Muscle of leg (tissue), 11 donors: ENCODE measurements around the gene ADAM12. TPM values are rescaled to one million over a fixed set of nuclear protein-coding genes. Genes with fewer than 3 reads are reported as not detected.

Experiments used
- DNase-seq: peaks from one replicate; pipeline ENCODE4 v3.0.0; 2013
- H3K27ac ChIP-seq: one replicate; pipeline ENCODE4 v1.5.1; 2013; ENCODE audit warnings: mild to moderate bottlenecking, low read length, control low read depth
- H3K27me3 ChIP-seq: one replicate; pipeline ENCODE4 v1.6.1; 2013; ENCODE audit warnings: low read length; ENCODE audit not compliant: control insufficient read depth, insufficient read depth
- H3K36me3 ChIP-seq: one replicate; pipeline ENCODE4 v1.6.1; 2013; ENCODE audit warnings: low read length; ENCODE audit not compliant: control insufficient read depth, insufficient read depth
- H3K4me1 ChIP-seq: one replicate; pipeline ENCODE4 v1.6.1; 2013; ENCODE audit warnings: low read length; ENCODE audit not compliant: control insufficient read depth, insufficient read depth
- H3K4me3 ChIP-seq: one replicate; pipeline ENCODE4 v1.5.1; 2013; ENCODE audit warnings: low read length, control low read depth
- H3K9me3 ChIP-seq: replicated peaks from 2 replicates; pipeline ENCODE4 v1.6.1; 2013; ENCODE audit warnings: low read depth, low read length; ENCODE audit not compliant: control insufficient read depth
- WGBS: methylation state at CpG from one replicate; pipeline ENCODE4 v1.1.5; 2013; ENCODE audit warnings: missing lambda C conversion rate; ENCODE audit not compliant: insufficient coverage; 5-methylcytosine and 5-hydroxymethylcytosine counted together
- polyA plus RNA-seq, 8 donors: library from polyadenylated mRNA; unstranded; fragments of 120-200 nt; gene quantifications; one replicate each; pipeline versions ENCODE4 v1.2.1 to v1.2.3, GENCODE V29; 2013; ENCODE audit warnings: inconsistent platforms in 1 of 8, low replicate concordance in 1 of 8; ENCODE audit not compliant: insufficient read length in 8 of 8, insufficient read depth in 1 of 8
- total RNA-seq: library from RNA; stranded (reverse); fragments of 120-200 nt; gene quantifications from one replicate; pipeline ENCODE4 v1.2.4, GENCODE V29; 2013

The ADAM12 gene
- total and polyA plus RNA-seq, 9 donors, result 11.7 to 39.6 (median 21.0) TPM

DNA sequence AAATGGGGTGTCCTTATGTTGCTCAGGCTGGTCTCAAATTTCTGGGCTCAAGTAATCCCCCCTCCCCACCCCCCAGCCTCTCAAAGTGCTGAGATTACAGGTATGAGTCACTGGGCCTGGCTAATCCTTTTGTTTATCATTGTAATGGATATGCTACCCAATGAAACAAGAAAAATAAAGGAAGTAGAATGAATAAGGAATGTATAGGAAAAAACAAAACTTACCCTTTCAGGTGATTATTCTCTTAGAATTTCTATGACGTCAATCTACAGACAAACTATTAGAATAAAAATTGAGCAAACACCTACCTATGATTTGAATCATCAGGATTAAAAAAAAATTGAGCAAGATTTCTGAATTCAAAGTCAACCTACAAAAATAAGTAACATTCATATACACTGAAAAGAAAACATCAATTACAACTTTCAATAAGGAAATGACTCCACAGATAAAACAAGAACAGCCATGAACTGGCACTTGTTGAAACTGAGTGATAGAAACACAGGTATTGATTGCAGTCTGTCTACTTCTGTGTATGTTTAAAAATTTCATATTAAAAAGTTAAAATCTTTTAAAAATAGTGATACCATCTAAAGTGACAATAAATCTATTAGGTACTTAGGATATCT lies 12.2 kb downstream of the ADAM12 start:
- Histone ChIP-seq H3K36me3 (no peaks in the 10 kb centered on the region), H3K4me3 (no peak overlapping the region), H3K4me1 (peaks cover 27% of the 10 kb centered on the region), H3K9me3 (no peaks in the 10 kb centered on the region), H3K27me3 (no peaks in the 10 kb centered on the region), H3K27ac (no peak overlapping the region)
- no CpG with 5 or more reads among the region's 1 CpG for WGBS
- DNase-seq, result no peak

DNA sequence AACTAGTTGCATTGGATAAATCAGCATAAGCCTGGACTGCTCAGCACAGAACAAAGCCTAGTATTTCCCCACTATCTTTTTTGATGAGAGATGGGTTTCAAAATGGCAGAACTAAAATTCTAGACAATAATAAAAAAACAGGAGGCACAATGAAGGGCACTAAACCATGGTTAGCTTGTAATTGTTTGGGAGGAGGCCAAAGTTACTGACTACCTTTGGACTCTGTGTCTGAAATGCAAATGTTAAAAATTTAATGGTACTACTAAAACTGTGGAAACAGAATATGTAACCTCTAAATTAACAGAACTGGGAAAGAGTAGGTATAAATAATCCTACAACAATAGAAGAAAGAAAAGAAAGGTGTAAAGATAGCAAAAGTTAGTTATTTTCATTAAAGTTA lies 13.0 kb downstream of the ADAM12 start:
- H3K36me3 ChIP-seq, result no peaks in the 10 kb centered on the region
- DNase-seq, result no peak
- peaks cover 26% of the 10 kb centered on the region for H3K4me1 ChIP-seq
- H3K27ac ChIP-seq, result no peak overlapping the region
- no peaks in the 10 kb centered on the region for H3K9me3 ChIP-seq
- no peak overlapping the region for H3K4me3 ChIP-seq
- no peaks in the 10 kb centered on the region for H3K27me3 ChIP-seq

DNA sequence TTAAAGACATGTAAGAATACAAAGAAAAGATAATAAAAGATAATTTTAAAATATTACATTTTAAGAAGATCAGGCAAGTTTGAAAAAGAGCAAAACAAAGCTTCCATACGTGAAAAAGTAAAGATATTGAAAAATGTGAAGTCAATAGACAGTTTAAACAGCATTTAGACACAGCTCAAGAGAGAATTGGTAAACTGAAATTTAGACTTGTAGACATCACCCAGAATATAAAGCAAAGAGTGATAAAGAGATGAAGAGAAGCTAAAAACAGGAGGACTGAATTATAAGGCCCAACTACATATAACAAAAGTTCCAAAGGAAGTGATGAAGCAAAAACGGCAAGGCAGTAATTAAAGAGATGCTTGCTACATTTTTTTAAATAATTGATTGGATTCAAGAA lies 13.8 kb downstream of the ADAM12 start:
- WGBS, result no CpG with 5 or more reads among the region's 2 CpGs
- Histone ChIP-seq H3K36me3 (no peaks in the 10 kb centered on the region), H3K27ac (peak overlapping the region; percentile 88), H3K4me3 (no peak overlapping the region), H3K9me3 (no peaks in the 10 kb centered on the region), H3K27me3 (no peaks in the 10 kb centered on the region), H3K4me1 (peaks cover 27% of the 10 kb centered on the region)
- no peak for DNase-seq

DNA sequence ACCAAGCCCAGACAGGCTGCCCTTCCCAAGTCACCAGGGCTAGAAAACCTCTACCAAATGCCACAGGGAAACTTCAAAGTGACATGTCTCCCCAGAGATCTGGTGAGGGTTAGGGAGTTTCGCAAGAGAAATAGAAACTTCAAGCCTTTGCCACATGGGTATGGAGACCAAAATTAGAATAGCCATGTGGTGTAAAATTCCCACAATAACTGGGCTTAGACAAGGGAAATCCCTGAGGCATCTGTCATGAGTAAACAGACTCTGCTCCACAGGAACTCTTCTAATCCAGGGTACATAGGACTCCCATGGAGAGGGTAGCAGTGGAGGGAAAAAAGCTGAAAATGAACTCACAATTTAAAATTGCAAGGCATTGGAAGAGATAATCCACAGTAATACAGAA lies 14.3 kb downstream of the ADAM12 start:
- peak; percentile 63 for DNase-seq
- peak overlapping the region; percentile 88 for H3K27ac ChIP-seq

DNA sequence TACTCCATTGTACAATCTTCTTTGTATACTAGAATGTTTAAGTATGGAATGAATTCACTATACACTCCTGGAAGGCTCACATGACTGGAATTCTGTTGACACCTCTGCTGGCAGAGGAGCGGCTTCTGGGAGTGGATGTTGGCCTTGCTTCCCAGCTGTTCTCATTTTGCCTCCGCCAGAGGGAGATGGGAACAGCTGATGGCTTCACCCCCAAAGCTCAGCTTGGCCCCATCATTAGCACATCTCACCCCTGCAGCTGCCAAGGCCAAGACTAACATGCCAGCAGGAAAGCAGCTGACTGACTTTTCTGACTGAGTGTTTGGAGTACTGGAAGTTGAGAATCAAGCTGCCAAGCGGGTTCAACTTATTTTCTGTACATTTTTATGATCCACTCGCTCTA lies 15.1 kb downstream of the ADAM12 start:
- DNase-seq, result peak; percentile 94
- H3K27ac ChIP-seq, result peak overlapping the region; percentile 88

More for the DNA sequence above, 14.3 kb downstream of the ADAM12 start:
- no peaks in the 10 kb centered on the region for H3K27me3 ChIP-seq
- no CpG with 5 or more reads among the region's 1 CpG for WGBS
- peaks cover 30% of the 10 kb centered on the region for H3K4me1 ChIP-seq
- H3K36me3 ChIP-seq, result no peaks in the 10 kb centered on the region
- H3K4me3 ChIP-seq, result no peak overlapping the region
- no peaks in the 10 kb centered on the region for H3K9me3 ChIP-seq

DNA sequence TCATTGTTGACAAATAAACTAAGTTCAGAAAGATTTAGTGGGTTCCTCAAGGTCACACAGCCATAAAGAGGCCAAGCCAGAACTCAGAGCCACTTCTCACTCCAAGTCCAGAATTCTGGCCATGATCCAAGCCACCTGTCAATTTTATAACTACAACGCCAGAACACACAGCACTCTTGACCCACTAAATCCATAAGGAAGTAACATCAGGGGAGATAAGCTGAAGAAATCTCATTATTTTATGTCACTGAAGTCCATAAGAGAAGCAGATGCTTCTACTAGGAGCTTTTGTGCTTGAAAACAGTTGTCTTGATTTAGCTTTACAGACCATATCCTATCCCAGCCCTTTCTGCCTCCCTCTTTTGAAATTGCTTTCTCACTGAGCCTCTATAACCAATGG lies 15.9 kb downstream of the ADAM12 start:
- Histone ChIP-seq H3K27ac (peak overlapping the region; percentile 88), H3K27me3 (no peaks in the 10 kb centered on the region), H3K9me3 (no peaks in the 10 kb centered on the region), H3K4me3 (no peak overlapping the region), H3K36me3 (no peaks in the 10 kb centered on the region), H3K4me1 (peaks cover 30% of the 10 kb centered on the region)
- peak; percentile 91 for DNase-seq
- WGBS, result no CpG with 5 or more reads among the region's 1 CpG

More for the DNA sequence above, 15.1 kb downstream of the ADAM12 start:
- Histone ChIP-seq H3K36me3 (no peaks in the 10 kb centered on the region), H3K4me3 (no peak overlapping the region), H3K4me1 (peaks cover 30% of the 10 kb centered on the region), H3K27me3 (no peaks in the 10 kb centered on the region), H3K9me3 (no peaks in the 10 kb centered on the region)
- WGBS, result 0% methylated on average over 1 of the region's 4 CpGs

DNA sequence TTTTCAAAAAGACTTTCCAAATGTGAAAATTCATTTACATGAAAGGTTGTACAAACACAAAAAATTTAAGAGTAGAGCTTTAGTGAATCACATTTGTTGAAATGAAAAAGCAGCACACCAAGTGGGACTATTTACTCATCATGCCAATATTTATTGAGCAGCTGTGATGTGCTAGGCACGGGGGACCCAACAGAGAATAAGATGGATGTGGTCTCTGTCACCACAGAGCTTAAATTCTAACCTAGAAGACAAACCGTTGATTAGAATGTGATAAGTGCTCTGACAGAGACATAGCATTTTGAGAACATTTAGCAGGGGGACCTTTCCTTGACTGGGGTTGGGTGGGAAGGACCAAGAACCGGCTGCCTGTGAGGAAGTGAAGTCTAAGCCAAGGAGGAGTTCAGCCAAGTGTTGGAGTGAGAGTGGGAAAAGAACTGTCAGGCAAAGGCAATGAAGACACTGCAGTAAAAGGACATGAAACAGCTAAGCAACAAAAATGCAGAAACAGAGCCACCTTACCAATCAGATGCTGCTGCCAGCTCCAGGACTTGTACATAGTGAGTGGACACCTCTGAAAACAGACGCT lies 19.1 kb downstream of the ADAM12 start:
- 8% methylated on average over 1 of the region's 4 CpGs for WGBS
- Histone ChIP-seq H3K27me3 (no peaks in the 10 kb centered on the region), H3K4me3 (no peak overlapping the region), H3K27ac (peak overlapping the region; percentile 56), H3K4me1 (peaks cover 30% of the 10 kb centered on the region), H3K9me3 (no peaks in the 10 kb centered on the region), H3K36me3 (no peaks in the 10 kb centered on the region)
- peak; percentile 98 for DNase-seq

DNA sequence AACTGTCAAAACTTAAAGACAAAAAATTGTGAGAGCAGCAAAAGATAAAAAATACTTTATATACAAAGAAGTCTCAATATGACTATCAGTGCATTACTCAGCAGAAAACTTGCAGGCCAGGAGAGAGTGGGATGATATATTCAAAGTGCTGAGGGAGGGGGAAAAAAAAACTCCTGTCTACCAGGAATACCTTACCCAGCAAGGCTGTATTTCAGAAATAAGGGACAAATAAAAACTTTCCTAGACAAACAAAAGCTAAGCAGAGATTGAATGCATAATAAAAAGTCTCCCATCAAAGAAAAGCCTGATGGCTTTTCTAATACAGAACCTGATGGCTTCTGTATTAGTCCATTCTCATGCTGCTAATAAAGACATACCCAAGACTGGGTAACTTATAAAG lies 31.1 kb downstream of the ADAM12 start:
- Histone ChIP-seq H3K4me3 (no peak overlapping the region), H3K27ac (no peak overlapping the region), H3K36me3 (no peaks in the 10 kb centered on the region), H3K9me3 (peaks cover 18% of the 10 kb centered on the region), H3K4me1 (peaks cover 10% of the 10 kb centered on the region), H3K27me3 (peaks cover 2% of the 10 kb centered on the region)
- DNase-seq, result no peak

DNA sequence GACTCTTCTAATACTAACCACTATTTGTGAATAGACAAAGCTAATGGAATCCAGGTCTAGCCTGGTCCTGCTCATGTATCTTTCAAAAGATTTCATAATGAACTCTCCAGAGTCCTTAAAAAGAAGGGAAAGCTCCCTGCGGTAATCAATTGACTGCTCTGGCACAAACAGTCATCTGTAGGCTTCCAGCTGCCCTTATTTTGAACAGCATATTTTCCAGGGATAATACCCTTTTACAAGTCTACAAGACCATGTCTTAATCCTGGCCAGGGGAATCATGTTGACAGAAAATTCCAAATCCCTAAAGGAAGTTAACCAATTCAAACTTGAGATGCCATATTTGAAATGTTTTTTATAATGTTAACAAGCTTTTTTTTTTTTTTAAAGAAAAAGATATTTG lies 34.6 kb downstream of the ADAM12 start:
- H3K27ac ChIP-seq, result no peak overlapping the region
- no peaks in the 10 kb centered on the region for H3K36me3 ChIP-seq
- peak; percentile 55 for DNase-seq
- H3K4me1 ChIP-seq, result peaks cover 38% of the 10 kb centered on the region
- peaks cover 2% of the 10 kb centered on the region for H3K27me3 ChIP-seq
- H3K9me3 ChIP-seq, result peaks cover 8% of the 10 kb centered on the region
- H3K4me3 ChIP-seq, result no peak overlapping the region
- WGBS, result no CpG with 5 or more reads among the region's 1 CpG

DNA sequence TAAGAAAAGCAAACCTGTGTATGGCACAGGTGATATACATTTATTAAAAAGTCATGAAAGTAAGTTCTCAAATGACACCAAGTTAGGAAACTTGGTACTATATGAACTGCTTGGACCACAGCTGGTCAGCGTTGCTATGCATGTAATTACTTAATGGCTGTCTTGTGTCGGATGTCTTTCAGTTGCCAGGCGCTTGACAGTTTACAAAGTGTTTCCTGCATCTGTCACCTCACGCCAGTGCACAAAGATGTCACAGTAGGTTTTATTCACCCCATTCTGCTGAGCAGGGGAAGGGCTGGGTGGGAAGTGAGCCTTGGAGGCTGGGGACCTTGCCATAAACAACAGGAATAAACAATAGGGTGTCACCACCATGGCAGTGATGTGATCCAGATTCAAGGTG lies 35.8 kb downstream of the ADAM12 start:
- Histone ChIP-seq H3K4me3 (no peak overlapping the region), H3K36me3 (no peaks in the 10 kb centered on the region), H3K4me1 (peaks cover 45% of the 10 kb centered on the region), H3K9me3 (peaks cover 8% of the 10 kb centered on the region), H3K27me3 (peaks cover 2% of the 10 kb centered on the region), H3K27ac (peak overlapping the region; percentile 92)
- WGBS, result 67% methylated on average over 2 of the region's 4 CpGs
- peak; percentile 80 for DNase-seq

DNA sequence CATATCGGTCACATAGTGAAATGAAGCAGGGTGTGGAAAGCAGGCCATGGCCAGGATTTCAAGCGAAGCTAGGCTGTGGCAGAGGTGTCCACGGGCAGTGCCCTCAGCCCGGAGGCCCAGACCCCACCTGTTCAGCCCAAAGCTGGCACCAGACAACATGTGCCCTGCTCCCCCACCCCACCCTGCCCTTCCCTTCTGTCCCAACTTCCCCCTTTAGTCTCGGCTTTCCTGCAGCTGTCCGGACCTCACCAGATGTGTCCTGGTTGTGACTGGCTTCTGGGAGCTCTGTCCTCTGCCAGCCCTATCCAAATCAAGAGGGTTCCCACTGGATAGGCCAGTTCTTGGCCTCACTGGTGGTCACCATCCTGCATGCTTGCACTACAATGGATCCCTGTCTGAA lies 37.3 kb downstream of the ADAM12 start:
- Histone ChIP-seq H3K9me3 (peaks cover 4% of the 10 kb centered on the region), H3K36me3 (no peaks in the 10 kb centered on the region), H3K27me3 (peaks cover 2% of the 10 kb centered on the region), H3K27ac (peak overlapping the region; percentile 92), H3K4me1 (peaks cover 45% of the 10 kb centered on the region), H3K4me3 (no peak overlapping the region)
- DNase-seq, result peak; percentile 84
- WGBS, result 87% methylated on average over 6 of the region's 6 CpGs
